SW480 (cell line): ENCODE measurements around the gene CCDC182.

Source experiments
- DNase-seq: peaks from one replicate; pipeline ENCODE4 v3.0.0-alpha.2; 2016; ENCODE audit warnings: low spot score

Gene CCDC182

GRCh38 chr17:57697197-57697596 lies 47.9 kb downstream of the CCDC182 start:
- no peak for DNase-seq

GRCh38 chr17:57696050-57696449 lies 49.0 kb downstream of the CCDC182 start:
- DNase-seq = no peak
